Activated T-cell treated with anti-CD3 and anti-CD28 coated beads for 24 hours (primary cell): ENCODE data around the gene PSPH.
"Not testable (repeated sequence)": the region's sequence is repeated elsewhere in the genome, so short reads cannot be mapped to it uniquely, and the experiment has no call there.

Experiments
- DNase-seq: peaks from one replicate; pipeline ENCODE4 v3.0.0-alpha.2; 2020; ENCODE audit warnings: low read depth

Gene PSPH

DNA sequence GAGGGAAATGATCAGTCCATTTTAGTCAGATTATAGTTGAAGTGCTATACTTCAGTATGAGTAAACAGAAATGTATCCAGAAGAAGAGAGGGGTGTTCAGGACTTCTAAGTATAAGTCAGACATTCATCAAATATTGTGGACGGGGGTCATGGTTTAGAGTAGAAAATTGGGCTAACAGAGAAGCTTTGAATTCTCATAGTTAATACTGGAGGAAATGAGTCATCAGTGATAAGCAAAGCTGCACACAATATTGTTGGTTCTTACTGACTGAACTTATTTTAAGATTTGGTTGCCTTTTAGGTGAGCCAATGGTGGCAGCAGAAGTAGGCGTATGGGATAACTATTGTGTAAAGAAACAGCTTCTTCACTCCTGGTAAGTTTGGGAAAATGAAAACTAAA lies 11.1 kb upstream of the PSPH start:
- DNase-seq, result no peak

DNA sequence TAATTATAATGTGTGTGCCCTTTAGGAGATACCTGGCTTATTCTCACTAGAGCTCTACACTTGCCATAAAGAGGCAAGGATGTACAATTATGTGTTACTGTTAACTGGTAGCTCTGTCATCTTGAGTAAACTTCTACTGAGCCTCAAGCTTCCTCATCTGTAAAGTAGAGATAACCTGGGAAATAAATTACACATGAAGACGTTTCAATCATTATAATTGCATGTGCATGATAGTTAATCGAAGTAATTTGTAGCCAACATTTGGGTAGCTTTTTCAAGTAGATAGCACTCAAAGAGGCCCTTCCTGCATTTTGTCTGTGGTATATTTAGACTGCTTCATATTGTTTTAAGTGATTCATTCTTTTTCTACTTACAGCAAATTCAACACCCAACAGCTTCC lies 2.7 kb upstream of the PSPH start:
- DNase-seq, result no peak

DNA sequence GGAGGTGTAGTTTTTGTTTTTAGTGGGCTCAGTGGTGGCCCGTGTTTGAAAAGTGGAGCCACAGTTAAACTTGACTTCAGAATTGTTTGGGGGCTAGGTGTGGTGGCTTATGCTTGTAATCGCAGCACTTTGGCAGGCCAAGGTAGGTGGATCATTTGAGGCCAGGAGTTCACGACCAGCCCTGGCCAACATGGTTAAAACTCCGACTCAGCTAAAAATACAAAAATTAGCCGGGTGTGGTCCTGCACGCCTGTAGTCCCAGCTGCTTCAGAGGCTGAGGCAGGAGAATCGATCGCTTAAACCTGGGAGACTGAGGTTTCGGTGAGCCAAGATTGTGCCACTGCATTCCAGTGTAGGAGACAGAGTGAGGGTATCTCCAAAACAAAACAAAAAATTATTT lies 2.1 kb upstream of the PSPH start:
- DNase-seq, result no peak

DNA sequence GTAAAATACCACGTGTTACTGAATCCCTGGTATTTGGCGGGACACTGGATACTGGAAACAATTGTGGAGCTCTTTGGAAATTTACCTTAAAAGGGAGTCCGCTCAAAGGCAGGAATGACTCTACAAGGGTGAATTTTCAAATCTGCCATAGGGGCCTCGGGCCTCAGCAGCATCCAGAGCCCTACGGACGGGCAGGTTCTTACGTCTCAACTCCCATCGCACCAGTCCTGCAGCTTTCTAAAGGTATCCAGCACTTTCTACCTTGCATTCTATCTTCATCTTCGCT lies 248 bp downstream of the PSPH start:
- no peak for DNase-seq

DNA sequence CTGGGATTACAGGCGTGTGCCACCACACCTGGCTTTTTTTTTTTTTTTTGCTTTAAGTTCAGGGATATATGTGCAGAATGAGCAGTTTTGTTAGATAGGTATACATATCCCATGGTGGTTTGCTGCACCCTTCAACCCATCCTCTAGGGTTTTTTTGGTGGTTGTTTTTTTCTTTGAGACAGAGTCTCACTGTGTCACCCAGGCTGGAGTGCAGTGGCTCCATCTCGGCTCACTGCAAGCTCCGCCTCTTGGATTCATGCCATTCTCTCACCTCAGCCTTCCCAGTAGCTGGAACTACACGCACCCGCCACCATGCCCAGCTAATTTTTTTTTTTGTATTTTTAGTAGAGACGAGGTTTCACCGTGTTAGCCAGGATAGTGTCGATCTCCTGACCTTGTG lies 2.5 kb downstream of the PSPH start:
- DNase-seq, result not testable (repeated sequence)

DNA sequence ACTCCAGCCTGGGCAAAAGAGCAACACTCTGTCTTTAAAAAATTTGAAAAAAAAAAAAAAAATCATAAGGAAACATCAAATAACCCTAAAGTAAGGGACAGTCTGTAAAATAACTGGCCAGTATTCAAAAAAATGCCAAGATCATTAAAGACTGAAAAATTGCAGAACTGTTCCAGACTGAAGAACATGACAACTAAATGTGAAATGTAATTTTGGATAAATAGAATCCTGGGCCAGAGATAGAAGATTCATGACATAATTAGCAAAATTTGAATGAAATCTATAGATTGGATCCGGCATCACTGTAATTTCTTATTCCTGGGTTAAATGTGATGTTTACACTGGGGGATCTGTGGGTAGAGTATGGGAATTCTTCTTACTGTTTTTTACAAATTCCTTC lies 3.0 kb downstream of the PSPH start:
- DNase-seq, result no peak

DNA sequence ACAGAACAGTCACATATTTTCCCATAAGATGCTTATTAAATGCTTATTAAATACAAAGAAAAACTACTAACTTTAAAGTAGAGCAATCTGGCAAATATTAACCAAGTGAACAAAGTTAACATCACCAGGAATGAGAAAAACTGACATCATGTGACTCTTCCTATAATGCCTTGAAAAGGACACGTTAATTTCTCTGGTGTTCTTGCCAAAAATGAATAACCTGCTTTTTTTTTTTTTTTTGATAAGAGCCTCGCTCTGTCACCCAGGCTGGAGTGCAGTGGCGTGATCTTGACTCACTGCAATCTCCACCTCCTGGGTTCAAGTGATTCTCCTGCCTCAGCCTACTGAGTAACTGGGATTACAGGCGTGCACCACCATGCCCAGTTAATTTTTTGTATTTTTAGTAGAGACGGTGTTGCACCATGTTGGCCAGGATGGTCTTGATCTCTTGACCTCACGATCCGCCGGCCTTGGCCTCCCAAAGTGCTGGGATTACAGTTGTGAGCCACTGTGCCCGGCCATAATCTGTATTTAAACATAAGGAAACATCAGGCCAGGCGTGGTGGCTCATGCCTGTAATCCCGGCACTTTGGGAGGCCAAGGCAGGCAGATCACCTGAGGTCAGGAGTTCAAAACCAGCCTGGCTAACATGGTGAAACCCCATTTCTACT lies 3.7 kb downstream of the PSPH start:
- DNase-seq, result not testable (repeated sequence)

DNA sequence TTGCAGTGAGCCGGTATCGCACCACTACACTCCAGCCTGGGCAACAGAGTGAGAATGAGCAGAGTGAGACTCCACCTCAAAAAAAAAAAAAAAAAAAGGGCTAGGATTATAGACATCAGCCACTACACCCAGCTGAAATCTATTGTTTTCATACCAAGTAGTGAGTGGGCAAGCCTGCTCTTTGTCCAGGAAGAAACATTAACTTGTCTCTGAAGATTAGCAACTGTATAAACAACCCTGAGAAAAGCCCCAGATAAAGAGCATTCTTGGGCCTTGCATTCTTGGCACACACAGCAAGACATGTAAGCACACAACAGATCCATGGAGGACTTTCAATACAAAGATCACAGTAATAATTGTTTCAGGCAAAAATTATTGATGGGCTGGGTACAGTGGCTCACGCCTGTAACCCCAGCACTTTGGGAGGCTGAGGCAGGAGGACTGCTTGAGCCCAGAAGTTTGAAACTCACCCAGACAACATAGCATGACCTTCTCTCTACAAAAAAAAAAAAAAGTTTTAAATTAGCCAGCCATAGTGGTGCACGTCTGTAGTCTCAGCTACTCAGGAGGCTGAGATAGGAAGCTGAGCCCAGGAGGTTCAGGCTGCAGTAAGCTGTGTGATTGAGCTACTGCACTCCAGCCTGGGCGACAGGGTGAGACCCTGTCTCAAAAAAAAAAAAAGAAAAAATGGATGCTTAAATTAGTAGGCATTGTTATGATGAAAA lies 4.4 kb downstream of the PSPH start:
- DNase-seq, result no peak

DNA sequence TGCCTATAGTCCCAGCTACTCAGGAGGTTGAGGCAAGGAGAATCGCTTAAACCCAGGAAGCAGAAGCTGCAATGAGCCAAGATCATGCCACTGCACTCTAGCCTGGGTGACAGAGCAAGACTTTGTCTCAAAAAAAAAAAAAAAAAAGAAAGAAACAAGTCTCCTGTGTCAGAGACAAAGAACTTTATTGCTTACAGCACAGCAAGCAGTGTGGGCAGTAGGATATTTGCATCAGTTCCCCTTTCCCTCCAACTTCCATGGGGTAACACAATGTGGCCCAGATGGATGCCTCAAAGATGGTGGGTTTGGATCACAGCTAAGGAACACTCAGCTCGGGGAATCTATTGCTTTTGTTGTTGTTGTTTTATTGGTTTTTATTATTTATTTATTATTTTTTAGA lies 5.5 kb downstream of the PSPH start:
- DNase-seq, result not testable (repeated sequence)

DNA sequence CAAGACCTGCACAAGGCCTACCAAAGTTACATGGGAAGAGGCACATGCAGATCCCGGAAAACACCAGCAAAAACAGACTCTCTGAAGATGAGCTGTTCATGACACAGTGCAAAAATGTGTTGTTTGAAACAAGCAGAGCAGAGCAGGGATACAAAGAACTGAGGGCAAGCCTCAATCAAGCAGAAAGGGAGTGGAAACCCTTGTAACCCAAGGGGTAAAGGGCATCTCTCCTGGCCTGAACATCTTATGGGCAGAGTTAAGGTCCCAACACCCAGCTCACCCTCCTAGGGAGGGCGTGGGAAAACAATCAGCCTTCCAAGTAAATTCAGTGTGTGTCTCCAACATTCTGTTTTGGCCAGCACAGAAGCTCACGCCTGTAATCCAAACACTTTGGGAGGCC lies 10.5 kb downstream of the PSPH start:
- DNase-seq, result no peak

DNA sequence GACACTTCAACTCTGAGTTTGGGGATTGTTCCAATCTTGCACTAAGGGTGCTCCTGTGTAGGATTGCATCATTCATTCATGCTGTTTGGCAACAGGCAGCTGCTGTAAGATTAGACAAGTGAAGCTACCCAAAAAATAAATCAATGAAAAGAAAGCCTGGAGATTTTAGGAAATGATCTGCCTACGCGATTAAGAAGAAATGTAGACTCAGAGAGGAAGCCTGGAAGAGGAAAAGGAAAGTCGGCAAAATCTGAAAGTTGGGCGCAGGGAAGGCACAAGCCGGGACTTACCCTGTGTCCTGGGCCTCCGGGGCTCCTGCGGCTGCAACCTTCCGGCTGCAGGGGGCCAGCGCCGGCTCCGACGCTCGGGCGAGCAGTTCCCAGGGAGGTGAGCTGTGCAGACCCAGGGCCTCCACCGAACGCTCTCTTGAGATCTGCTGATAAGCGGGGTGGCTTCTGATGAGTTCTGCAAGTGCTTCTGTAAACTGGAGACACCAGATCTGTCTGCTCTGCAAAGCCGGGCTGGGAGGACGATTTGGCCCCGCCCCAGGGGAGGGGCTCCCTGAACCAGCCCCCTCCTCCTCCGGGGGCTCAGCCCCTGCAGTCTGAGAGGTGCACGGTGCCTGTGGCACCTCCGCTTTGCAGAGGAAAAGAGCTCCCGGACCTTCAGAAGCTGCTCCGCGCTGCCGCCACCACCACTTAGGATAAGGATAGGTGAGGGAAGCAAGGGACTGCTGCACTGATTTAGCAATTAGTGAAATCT lies 17.4 kb downstream of the PSPH start:
- peak; percentile 50 for DNase-seq

DNA sequence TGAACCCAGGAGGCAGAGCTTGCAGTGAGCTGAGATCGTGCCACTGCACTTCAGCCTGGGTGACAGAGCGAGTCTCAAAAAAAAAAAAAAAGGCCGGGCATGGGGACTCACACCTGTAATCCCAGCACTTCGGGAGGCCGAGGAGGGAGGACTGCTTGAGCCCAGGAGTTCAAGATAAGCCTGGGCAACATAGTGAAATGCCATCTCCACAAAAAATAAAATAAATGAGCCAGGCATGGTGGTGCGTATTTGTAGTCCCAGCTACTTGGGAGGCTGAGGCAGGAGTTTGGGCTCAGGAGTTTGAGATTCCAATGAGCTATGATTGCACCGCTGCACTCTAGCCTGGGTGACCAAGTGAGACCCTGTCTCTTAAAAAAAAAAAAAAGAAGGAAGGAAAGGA lies 18.7 kb downstream of the PSPH start:
- not testable (repeated sequence) for DNase-seq

DNA sequence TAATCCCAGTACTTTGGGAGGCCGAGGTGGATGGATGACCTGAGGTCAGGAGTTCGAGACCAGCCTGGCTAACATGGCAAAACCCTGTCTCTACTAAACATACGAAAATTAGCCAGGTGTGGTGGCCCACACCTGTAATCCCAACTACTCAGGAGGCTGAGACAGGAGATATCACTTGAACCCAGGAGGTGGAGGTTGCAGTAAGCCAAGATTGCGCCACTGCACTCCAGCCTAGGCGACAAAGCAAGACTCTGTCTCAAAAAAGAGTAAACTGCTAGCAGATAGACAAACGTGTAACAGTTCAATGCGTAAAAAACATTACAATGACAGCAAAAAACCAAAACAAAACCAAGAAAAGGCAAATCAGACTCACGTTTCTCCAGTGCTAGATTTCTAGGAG lies 19.7 kb downstream of the PSPH start:
- DNase-seq, result not testable (repeated sequence)

DNA sequence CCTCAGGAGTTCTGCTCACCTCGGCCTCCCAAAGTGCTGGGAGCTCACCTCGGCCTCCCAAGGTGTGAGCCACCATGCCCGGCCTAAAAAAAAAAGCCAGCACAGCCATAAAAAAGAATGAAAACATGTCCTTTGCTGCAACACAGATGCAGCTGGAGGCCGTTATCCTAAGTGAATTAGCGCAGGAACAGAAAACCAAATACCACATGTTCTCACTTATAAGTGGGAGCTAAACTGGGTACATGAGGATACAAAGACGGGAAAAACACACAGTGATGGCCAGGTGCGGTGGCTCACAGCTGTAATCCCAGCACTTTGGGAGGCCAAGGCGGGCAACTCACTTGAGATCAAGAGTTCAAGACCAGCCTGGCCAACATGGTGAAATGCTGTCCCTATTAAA lies 20.9 kb downstream of the PSPH start:
- DNase-seq, result no peak

DNA sequence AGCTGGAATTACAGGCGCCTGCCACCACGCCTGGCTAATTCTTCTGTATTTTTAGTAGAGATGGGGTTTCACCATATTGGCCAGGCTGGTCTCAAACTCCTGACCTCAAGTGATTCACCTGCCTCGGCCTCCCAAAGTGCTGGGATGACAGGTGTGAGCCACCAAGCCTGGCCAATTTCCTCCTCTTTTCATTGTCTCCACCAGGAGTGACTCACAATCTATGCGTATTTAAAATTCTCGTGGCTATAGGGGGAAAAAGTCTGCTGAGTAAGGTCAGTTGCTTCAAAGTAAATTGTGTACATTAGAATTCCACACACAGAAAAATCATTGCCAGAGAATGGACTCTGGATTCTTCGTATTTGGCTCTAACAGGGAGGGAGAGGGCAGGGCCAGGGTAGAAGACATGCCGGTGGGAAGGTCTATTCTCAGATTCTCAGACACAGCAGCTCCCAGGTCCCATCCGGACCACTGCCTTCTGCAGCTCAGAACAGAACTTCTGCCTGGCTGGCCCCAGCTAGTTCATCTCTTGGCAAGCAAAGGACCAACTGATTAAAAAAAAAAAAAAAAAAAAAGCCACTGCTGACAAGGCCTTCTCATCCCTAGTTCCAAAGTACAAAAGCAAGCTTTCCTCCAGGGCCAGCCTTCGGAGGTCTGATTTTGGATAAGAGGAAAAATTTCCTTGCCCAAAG lies 22.2 kb downstream of the PSPH start:
- no peak for DNase-seq

DNA sequence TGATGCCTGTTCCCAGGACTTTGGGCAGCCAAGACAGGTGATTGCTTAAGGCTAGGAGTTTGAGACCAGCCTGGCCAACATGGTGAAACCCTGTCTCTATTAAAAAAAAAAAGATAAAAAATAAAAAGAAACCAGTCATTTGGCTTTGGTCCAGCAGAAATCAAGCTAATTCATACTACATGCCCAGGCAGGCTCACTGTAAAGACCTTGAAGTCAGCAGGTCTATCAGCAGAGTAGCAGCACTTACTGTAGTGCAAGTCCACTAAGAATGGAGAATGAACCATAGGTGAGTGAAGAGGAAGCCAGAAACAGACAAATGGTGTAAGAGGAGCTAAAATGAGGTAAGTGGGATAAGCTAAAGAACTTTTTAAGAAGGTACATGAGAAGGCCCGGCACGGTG lies 24.7 kb downstream of the PSPH start:
- no peak for DNase-seq

DNA sequence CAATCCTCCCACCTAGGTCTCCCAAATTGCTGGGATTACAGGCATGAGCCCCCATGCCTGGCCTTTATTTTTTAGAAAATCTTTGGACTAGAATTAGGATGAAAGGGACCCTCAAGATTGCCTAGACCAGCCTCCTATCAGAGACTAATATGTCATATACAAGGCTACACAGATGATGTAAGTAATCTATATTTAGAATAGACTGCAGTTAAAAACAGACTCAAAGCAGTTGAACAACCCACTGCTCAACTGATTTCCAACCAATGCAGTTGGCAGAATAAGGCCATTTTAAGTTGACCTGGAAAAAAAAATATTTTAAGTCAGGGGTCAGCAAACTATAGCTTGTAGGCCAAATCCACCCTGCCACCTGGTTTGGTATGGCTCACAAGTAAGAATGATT lies 27.7 kb downstream of the PSPH start:
- no peak for DNase-seq

DNA sequence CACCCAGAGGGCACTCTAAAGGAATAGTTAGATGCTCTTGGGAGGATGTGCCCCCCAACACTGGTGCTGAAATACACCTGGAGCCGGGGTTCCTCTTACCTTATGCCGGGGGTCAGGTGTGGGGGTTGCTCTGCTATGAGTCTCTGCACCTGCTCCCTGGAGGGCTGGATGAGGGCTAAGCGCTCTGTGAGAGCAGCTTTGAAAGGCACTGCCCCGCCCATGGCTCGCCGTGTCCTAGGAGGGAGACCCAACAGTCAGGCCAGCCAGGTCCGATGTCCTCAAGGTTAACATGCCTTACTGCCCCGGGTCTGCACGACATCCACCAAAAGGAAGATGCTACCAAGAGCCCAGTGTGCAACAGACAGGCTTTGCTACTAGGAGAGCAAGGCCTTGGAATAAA lies 31.7 kb downstream of the PSPH start:
- DNase-seq, result no peak

DNA sequence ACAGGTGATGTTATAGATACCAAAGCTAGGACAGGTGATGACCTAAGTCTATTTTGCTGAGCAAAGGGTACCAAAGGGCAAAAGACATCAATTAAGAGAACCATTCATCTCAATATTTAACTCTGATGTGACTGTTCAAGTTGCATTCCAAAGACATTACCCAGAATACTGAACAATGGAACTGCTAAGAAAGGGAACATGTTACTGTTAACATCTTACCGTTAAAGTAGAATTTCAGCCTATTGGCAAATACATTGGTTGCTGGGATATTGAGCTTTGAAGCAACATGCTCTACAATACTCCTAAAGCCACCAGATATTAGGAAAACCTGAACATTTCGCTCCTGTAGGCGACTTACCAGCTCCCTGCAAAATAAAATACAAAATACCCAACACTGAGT lies 34.2 kb downstream of the PSPH start:
- not testable (repeated sequence) for DNase-seq

DNA sequence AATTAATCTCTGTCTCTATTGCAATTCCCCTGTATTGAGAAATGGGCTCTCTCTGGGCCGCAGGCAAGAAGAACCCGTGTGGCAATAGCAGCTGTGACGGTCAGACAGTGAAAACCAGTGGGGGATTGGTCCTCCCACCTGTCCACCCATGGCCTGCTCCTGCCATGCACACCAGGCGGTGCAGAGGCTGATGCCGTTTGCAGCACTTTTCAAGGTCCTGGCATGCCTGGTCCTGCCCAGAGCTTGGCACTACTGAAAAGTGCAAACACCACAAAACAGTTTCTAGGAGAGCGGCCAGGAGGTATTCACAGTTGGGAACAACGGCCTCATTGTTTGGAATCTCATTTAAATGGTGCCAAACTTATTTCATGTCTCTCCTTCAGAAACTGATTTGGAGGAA lies 41.5 kb downstream of the PSPH start:
- no peak for DNase-seq

DNA sequence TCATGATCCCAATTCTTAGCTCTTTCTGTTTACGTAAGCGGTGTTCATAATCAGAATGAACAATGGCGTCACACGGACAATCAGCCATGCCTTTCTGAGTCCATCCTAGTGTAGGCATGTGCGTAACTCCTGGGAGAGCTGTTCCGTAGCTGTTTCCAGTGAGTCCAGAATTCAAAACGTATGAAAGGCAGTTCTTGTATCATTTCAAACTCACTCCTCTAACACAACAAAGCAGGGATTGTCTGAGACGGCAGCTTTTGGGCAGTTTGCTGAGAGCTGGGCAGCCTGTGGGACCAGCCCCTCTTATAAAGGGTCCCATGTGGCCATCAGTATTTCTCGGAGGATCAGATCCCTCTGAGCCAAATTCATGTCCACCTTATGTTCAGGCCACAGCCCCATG lies 43.4 kb downstream of the PSPH start:
- no peak for DNase-seq

DNA sequence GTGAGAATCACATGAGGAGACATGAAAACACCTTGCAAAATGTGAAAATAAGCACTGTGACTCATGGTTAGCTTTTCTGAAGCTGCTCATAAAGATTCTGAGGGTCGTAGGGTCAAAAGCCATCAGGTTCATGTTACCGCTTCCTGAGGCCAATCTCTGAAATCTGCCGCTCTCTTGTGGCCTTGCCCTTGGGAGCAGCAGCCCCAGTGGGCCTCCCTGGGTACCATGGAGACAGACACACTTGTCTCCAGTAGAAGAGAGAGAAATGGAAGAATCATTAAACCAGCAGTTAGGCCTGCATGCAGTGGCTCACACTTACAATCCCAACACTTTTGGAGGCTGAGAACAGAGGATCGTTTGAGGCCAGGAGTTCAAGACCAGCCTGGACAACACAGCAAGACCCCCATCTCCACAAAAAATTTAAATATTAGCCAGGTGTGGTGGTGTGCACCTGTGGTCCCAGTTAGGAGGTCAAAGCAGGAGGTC lies 44.0 kb downstream of the PSPH start:
- DNase-seq, result no peak

DNA sequence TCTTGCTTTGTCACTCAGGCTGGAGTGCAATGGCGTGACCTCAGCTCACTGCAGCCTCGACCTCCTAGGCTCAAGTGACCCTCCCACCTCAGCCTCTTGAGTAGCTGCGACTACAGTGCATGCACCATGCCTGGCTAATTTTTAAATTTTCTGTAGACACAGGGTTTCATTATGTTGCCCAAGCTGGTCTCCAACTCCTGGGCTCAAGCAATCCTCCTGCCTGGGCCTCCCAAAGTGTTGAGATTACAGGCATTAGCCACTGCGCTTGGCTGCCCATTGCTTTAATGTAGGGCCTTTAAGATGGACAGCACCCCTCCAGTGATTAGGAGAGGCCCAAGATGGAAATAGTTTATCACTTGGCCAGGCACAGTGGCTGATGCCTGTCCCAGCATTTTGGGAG lies 47.5 kb downstream of the PSPH start:
- no peak for DNase-seq
